ENCODE measurements around the gene CDH4. TPM values are rescaled to one million over a fixed set of nuclear protein-coding genes. Genes with fewer than 3 reads are reported as not detected.

CDH4 gene
- total RNA-seq, 1 donor from 2014 or later = not detected

DNA sequence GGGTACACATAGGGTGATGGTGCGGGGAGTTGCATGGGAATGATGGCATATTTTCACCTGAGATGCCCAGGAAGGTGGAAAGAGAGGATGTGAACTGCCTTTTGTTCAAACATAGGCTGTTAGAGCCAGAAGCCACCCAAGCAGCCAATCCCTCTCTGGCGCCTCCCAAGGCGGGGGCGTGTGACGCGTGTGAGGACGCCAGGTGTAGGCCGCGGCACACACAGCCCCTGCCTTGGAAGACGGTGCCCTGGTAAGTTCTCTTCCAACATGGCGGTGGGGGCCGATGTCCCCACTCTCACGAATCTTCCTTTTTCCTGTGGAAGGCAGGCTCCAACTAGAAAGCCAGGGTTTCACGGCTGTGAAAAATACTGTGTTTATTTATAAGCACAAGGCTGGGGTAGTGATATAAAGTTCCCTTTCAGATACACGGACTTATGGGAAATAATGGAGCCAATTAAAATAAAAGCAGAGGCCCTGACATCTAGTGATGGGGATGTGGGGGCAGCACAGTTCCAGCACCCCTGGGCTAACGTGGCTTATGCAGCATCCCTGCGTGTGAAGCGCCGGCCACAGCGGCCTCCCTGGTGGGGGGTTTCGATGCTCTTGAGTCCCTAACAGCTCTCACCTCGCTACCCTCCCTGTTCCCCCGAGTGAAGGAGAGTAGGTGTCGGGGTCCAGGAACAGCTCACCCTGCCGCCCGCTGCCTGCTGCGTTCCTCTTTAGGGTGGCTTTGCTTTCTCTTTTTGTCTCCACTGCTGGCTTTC is 28.3 kb downstream of the CDH4 start:
- TF ChIP-seq, protein P1, sequence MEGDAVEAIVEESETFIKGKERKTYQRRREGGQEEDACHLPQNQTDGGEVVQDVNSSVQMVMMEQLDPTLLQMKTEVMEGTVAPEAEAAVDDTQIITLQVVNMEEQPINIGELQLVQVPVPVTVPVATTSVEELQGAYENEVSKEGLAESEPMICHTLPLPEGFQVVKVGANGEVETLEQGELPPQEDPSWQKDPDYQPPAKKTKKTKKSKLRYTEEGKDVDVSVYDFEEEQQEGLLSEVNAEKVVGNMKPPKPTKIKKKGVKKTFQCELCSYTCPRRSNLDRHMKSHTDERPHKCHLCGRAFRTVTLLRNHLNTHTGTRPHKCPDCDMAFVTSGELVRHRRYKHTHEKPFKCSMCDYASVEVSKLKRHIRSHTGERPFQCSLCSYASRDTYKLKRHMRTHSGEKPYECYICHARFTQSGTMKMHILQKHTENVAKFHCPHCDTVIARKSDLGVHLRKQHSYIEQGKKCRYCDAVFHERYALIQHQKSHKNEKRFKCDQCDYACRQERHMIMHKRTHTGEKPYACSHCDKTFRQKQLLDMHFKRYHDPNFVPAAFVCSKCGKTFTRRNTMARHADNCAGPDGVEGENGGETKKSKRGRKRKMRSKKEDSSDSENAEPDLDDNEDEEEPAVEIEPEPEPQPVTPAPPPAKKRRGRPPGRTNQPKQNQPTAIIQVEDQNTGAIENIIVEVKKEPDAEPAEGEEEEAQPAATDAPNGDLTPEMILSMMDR (IDR thresholded peaks at IDR 0.05) = no peak
- no peaks in the 10 kb centered on the region for H3K4me1 Mint-ChIP-seq
- no peak overlapping the region for H3K4me3 Mint-ChIP-seq
- ChIA-PET POLR2A (no interaction called here), CTCF (no interaction called here)
- H3K9me3 Mint-ChIP-seq = peaks cover 6% of the 10 kb centered on the region
- ATAC-seq (ENCODE audit: low read depth) = no peak
- H3K27me3 Mint-ChIP-seq = no peaks in the 10 kb centered on the region
- intact Hi-C loops (cut with micrococcal nuclease) = no loop called here
- H3K36me3 Mint-ChIP-seq (ENCODE audit: low read depth) = no peaks in the 10 kb centered on the region
- H3K27ac Mint-ChIP-seq = no peak overlapping the region
- DNase-seq = no peak

DNA sequence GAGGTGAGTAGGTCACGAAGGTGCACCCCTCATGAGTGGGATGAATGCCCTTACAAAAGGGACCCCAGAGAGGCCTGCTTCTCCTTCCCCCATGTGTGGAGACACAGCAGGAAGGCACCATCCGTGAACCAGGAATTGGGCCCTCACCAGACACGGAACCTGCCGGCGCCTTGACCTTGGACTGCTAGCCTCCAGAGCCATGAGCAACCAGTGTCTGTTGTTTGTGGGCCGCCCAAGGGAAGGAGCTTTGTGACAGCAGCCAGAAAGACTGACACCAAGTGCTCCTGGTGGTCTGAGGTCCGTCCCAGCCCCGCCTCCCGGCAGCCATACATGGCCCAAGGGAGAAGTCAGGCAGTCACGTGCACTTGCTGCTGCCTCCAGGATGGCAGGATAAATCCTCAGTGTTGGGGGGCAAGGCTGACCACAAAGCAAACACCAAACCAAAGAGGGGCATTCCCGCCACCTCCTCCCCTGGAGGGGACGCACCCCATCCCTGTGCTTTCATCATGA is 29.3 kb downstream of the CDH4 start:
- Mint-ChIP-seq H3K4me3 (no peak overlapping the region), H3K27ac (no peak overlapping the region), H3K27me3 (no peaks in the 10 kb centered on the region), H3K36me3 (ENCODE audit: low read depth) (no peaks in the 10 kb centered on the region), H3K4me1 (no peaks in the 10 kb centered on the region), H3K9me3 (peaks cover 6% of the 10 kb centered on the region)
- DNase-seq = no peak
- ChIA-PET CTCF (no interaction called here), POLR2A (no interaction called here)
- no peak for ATAC-seq (ENCODE audit: low read depth)
- intact Hi-C loops (cut with micrococcal nuclease) = no loop called here
- TF ChIP-seq, protein P1 (IDR thresholded peaks at IDR 0.05) = no peak

DNA sequence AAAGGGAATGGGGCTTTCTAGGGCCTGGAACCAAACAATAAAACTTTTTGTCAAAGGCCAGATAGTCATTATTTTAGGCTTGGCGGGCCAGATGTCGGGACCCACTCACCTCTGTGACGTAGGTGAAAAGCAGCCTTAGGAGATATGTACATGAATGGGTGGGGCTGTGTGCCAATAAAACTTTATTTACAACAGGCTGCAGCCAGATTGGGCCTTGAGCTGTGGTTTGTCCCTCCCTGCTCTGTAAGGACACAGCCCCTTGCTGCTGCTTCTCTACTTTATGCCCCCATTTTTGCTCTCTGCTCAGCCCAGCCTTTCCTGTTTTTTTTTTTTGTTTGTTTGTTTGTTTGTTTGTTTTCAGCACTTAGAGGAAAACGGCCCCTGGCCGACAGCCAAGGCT is 32.7 kb downstream of the CDH4 start:
- intact Hi-C loops (cut with micrococcal nuclease) = no loop called here
- DNase-seq (no peak), ATAC-seq (ENCODE audit: low read depth) (no peak)
- no peak overlapping the region for H3K4me3 Mint-ChIP-seq
- ChIA-PET POLR2A (no interaction called here), CTCF (interaction anchor here (0.7 kb wide), 1 partner anchor 11 kb away, joined by 3 read pairs; no protein-coding TSS in a partner anchor)
- no peaks in the 10 kb centered on the region for H3K36me3 Mint-ChIP-seq (ENCODE audit: low read depth)
- H3K27me3 Mint-ChIP-seq = no peaks in the 10 kb centered on the region
- TF ChIP-seq, protein P1 (IDR thresholded peaks at IDR 0.05) = no peak
- no peaks in the 10 kb centered on the region for H3K4me1 Mint-ChIP-seq
- H3K27ac Mint-ChIP-seq = no peak overlapping the region
- H3K9me3 Mint-ChIP-seq = peaks cover 4% of the 10 kb centered on the region

DNA sequence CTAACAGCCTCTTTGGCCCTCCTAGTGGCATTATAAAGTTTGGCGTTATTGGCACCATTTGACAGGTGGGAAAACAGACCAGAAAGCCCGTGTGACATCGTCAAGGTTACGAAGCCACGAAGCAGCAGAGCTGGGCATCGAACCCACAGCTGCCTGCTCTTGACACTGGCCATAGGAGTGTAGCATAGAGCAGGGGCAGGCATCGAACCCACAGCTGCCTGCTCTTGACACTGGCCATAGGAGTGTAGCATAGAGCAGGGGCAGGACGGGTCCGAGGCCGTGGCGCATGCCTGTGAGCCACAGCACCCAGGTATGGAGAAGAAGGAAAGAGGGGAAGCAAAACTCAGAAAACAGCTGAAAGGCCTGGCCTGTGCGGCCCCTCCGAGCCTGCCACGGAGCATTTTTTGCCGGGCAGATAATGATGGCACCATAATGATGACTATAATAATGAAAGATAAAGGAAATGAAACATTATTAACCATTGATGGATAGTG is 33.1 kb downstream of the CDH4 start:
- POLR2A ChIA-PET = no interaction called here
- CTCF ChIA-PET = no interaction called here
- intact Hi-C loops (cut with micrococcal nuclease) = no loop called here

DNA sequence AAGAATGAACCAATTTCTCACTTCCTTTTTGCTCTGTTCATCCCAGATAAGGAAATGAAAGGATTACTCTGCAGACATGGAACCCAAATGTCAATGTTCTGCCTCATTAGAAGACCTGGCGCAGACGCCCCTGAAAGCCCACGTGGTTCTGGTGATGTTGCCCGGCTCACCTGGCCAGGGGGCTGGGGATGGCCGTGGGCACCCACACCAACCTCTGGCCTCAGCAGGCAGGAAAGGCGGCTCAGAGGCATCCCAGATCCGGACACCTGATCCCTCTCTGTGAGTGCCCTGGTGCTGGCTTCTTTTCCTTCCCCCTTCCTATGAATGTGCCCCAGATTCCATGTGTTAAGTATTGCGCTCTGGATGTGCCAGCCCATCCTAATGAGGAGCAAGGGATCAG is 33.6 kb downstream of the CDH4 start:
- Mint-ChIP-seq H3K27ac (no peak overlapping the region), H3K4me1 (no peaks in the 10 kb centered on the region), H3K36me3 (ENCODE audit: low read depth) (no peaks in the 10 kb centered on the region), H3K27me3 (no peaks in the 10 kb centered on the region), H3K9me3 (peaks cover 4% of the 10 kb centered on the region), H3K4me3 (no peak overlapping the region)
- no peak for DNase-seq
- ChIA-PET POLR2A (interaction anchor here (0.6 kb wide), 1 partner anchor 9 kb away, joined by 3 read pairs; no protein-coding TSS in a partner anchor), CTCF (no interaction called here)
- intact Hi-C loops (cut with micrococcal nuclease) = no loop called here
- ATAC-seq (ENCODE audit: low read depth) = no peak
- TF ChIP-seq, protein P1 (IDR thresholded peaks at IDR 0.05) = no peak

More for the DNA sequence above, 33.1 kb downstream of the CDH4 start:
- no peaks in the 10 kb centered on the region for H3K36me3 Mint-ChIP-seq (ENCODE audit: low read depth)
- no peaks in the 10 kb centered on the region for H3K27me3 Mint-ChIP-seq
- no peak for DNase-seq
- H3K27ac Mint-ChIP-seq = no peak overlapping the region
- H3K4me3 Mint-ChIP-seq = no peak overlapping the region
- ATAC-seq (ENCODE audit: low read depth) = no peak
- no peaks in the 10 kb centered on the region for H3K4me1 Mint-ChIP-seq
- H3K9me3 Mint-ChIP-seq = peaks cover 4% of the 10 kb centered on the region
- TF ChIP-seq, protein P1 (IDR thresholded peaks at IDR 0.05) = no peak

All from activated B cell treated with CpG ODN at 0.5 μM for 24 hours (primary cell).